GM18870 (cell line): ENCODE results near the gene RNF126.

Experiments used
- ATAC-seq: cut with Tn5 transposase; IDR thresholded peaks from one replicate; pipeline ENCODE4 v1.9.1; 2021; ENCODE audit warnings: moderate library complexity; ENCODE audit not compliant: unreplicated experiment

Gene RNF126

GRCh38 chr19:664913-665443 is 2.0 kb upstream of the RNF126 start:
- no peak for ATAC-seq

GRCh38 chr19:663682-664117 is 686 bp upstream of the RNF126 start:
- ATAC-seq, result no peak

- ATAC-seq, result no peak
Observed at GRCh38 chr19:662207-662961, 630 bp downstream of the RNF126 start.

DNA sequence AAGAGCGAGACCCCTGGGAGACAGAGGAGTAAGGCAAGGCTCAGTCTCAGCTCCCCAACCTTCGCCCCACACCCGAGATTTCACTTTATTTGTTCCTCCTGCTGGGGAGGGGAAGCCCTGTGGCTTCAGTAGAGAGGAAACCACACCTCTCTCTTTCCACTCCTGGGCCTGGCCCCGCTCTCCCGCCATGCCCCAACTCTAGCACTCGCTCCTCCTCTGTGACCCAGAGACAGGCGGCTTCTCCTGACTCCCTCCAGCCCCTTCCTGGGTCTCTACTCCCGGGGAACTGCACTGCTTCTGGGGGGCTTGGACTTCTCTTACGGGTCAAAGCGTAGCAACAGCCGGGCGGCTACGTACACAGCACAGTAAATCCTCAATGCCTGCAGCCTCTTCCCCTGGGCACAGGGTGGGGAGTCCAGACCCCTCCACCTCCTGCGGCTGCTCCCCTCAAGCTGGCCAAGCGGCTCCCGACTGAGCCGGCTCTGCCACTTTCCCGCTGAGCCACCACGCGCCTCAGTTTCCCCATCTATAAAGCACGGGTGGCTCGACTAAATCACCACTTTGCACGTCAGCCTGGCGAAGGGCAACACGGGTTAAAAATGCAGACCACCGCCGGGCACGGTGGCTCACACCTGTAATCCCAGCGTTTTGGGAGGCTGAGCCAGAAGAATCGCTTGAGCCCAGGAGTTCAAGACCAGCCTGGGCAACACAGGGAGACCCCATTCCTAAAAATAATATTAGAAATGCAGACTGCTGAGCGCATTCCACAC is 1.4 kb downstream of the RNF126 start:
- ATAC-seq, result no peak

- ATAC-seq, result no peak
Observed at GRCh38 chr19:660793-661426, 2.1 kb downstream of the RNF126 start.

DNA sequence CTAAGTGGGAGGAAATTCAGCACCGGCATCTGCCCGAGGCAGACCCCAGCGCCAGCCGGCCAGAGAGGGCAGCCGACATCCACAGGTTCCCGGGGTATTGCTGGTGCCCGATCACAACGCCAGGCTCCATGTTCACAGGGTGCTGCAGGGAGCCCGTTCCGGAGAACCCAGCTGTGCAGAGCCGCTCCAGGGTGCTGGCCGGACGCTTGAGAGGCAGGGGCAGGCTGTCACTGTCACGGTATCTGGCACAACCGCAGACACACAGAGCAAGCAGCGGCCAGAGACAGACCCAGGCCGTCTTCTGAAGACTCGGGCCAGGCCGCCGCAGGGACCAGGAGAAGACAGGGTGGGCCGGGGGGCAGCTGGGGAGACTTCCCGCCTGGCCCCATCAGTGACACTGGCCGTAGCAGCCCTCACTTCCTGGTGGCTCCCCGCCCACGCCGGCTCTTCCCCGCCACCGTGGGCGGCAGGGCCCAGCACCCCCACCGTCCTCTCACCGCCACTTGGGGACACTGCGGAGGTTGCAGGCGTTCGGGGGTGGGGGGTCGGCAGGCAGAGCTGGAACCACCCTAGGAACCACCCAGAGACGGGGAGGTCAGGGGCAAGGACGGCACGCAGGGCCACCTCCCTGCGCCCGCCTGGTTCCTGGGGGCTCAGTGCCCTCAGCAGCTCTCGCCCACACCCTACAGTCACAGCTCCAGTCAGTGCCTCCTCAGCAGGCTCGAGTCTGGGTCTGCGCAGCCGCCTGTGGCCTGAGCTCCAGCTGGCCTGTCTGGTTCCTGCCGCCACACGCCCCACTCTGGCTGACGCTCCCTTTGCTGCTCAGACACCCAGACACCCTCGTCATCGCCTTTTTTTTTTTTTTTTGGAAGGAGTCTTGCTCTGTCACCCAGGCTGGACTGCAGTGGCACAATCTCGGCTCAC is 3.8 kb downstream of the RNF126 start:
- ATAC-seq, result no peak

- no peak for ATAC-seq
Observed at GRCh38 chr19:658059-658839, 4.8 kb downstream of the RNF126 start.

- ATAC-seq, result no peak
Observed at GRCh38 chr19:657611-658010, 5.4 kb downstream of the RNF126 start.

GRCh38 chr19:656751-657559 is 6.1 kb downstream of the RNF126 start:
- ATAC-seq, result no peak

DNA sequence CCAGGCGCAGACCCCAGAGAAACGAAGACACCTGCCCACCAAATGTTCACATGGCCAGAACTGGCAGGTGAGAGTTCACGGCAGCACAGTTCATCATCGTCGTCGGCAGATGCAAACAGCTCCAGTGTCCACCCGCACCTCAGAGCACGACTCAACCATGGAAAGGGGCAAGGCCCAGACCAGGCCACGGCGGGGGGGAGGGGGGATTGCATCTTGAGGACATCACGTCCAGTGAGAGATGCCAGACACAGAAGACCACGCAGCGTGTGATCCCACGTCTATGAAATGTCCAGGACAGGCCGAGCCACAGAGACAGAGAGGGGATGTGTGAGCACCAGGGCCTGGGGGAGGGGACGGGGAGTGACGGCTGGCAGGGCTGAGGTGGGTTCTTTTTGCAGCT is 7.3 kb downstream of the RNF126 start:
- no peak for ATAC-seq

DNA sequence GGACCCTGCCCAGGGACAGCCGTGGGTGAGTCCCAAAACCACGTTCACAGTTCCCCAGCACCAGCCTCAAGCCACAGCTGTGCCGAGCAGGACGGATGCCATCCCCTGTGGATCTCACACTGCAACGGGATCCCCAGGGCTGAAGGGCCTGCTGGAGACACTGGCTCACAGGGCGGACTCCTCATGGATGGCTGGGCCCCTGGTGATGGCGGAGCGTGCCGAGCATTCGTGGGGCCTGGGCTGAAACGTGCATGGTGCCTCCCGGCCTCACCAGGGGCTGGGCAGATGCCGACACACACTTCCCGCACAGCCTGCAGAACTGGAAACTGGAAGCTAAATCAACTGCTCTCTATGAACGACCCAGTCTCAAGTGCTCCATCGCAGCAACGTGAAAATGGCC is 9.6 kb downstream of the RNF126 start:
- no peak for ATAC-seq

- ATAC-seq, result no peak
Observed at GRCh38 chr19:652467-653389, 10.3 kb downstream of the RNF126 start.

DNA sequence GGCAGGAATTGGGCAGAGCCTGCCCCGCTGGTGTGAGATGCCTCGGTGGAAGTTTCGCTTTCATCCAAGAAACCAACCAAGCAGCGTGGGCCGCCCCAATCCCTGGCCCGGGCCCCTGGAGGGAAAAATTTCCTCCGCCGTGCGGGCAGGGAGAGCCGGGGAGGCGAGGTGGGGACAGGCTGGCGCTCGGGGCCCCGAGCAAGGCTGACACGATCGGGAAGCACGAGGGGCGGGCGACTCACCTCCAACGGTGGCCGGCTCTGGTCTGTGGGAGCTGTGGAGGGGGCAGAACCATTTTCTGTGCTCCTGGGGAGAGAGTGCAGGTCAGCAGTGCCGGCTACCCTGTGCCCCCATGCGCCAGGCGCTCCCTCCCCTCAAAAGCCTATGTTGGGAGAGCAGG is 11.0 kb downstream of the RNF126 start:
- no peak for ATAC-seq

DNA sequence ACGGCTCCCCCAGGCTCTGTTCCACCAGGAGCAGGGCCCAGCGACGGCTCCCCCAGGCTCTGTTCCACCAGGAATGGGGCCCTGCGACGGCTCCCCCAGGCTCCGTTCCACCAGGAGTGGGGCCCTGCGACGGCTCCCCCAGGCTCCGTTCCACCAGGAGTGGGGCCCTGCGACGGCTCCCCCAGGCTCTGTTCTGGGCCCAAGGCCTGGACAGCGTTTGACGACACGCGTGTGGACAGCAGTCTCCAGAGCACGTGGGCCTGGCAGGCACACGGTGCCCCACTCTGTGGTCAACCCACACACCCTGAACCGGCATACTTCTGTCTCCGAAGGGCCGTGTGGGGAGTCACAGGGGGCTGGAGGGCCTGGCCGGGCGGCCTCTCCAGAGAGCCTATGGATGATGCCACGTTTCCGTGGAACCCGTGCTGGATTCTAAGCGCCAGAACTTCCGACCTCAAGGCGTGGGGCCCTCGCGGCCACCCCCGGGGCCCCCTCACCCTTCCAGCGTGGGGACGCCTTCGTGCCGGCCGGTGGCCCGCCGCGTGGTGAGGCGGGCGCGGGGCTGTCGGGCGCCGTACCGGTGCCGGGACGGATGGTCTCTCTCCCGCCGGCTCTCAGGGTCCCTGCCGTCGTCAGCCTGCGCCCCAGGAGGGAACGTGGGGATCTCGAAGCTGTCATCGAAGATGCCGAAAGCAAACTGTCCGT is 11.7 kb downstream of the RNF126 start:
- ATAC-seq, result no peak

GRCh38 chr19:650121-650520 is 12.9 kb downstream of the RNF126 start:
- no peak for ATAC-seq

GRCh38 chr19:648904-649801 is 13.9 kb downstream of the RNF126 start:
- ATAC-seq, result no peak
